HEK293T (cell line): ENCODE measurements around the gene F3.

Experiments
- ARNT ChIP-seq: fragments of 450-650 bp; IDR thresholded peaks from 2 replicates; pipeline ENCODE4 v1.6.1; 2017; ENCODE audit warnings: mild to moderate bottlenecking
- BHLHE40 ChIP-seq: fragments of 450-650 bp; IDR thresholded peaks from 2 replicates; pipeline ENCODE4 v1.6.1; 2016; ENCODE audit warnings: mild to moderate bottlenecking, moderate library complexity, borderline replicate concordance
- ELF4 ChIP-seq: fragments of 450-650 bp; IDR thresholded peaks from 2 replicates; pipeline ENCODE4 v1.6.1; 2017; ENCODE audit warnings: antibody characterized with exemption
- FOXK2 ChIP-seq: fragments of 450-650 bp; IDR thresholded peaks from 2 replicates; pipeline ENCODE4 v1.6.1; 2016; ENCODE audit warnings: mild to moderate bottlenecking
- FOXM1 ChIP-seq: fragments of 450-650 bp; IDR thresholded peaks from 2 replicates; pipeline ENCODE4 v1.6.1; 2017; ENCODE audit warnings: mild to moderate bottlenecking, borderline replicate concordance
- HDGF ChIP-seq: fragments of 450-650 bp; IDR thresholded peaks from 2 replicates; pipeline ENCODE4 v1.6.1; 2017; ENCODE audit warnings: antibody characterized with exemption, borderline replicate concordance
- L3MBTL2 ChIP-seq: fragments of 450-650 bp; conservative IDR thresholded peaks from 2 replicates; pipeline ENCODE4 v1.6.1; 2016; ENCODE audit warnings: mild to moderate bottlenecking
- LEF1 ChIP-seq: fragments of 450-650 bp; IDR thresholded peaks from 2 replicates; pipeline ENCODE4 v1.6.1; 2017; ENCODE audit warnings: mild to moderate bottlenecking, borderline replicate concordance
- NFRKB ChIP-seq: fragments of 450-650 bp; IDR thresholded peaks from 2 replicates; pipeline ENCODE4 v1.6.1; 2016; ENCODE audit warnings: mild to moderate bottlenecking, moderate library complexity
- PKNOX1 ChIP-seq: fragments of 450-650 bp; IDR thresholded peaks from 2 replicates; pipeline ENCODE4 v1.6.1; 2016
- SP1 ChIP-seq: fragments of 450-650 bp; IDR thresholded peaks from 2 replicates; pipeline ENCODE4 v1.6.1; 2017
- SUZ12 ChIP-seq: fragments of 450-650 bp; IDR thresholded peaks from 2 replicates; pipeline ENCODE4 v1.6.1; 2016; ENCODE audit warnings: mild to moderate bottlenecking
- TARDBP ChIP-seq: fragments of 450-650 bp; IDR thresholded peaks from 2 replicates; pipeline ENCODE4 v1.6.1; 2016
- ZNF384 ChIP-seq: fragments of 450-650 bp; IDR thresholded peaks from 2 replicates; pipeline ENCODE4 v1.6.1; 2016

- TF ChIP-seq SP1: no peak
- TF ChIP-seq NFRKB: no peak
- TF ChIP-seq HDGF: no peak
- no peak for TF ChIP-seq ARNT
- no peak for TF ChIP-seq ELF4
- TF ChIP-seq PKNOX1: no peak
- no peak for TF ChIP-seq SUZ12
- TF ChIP-seq FOXM1: no peak
- no peak for TF ChIP-seq TARDBP
- no peak for TF ChIP-seq L3MBTL2
- no peak for TF ChIP-seq FOXK2
- no peak for TF ChIP-seq BHLHE40
- no peak for TF ChIP-seq LEF1
- no peak for TF ChIP-seq ZNF384
Observed at GRCh38 chr1:94501935-94502334, 39.6 kb downstream of the F3 start.
